ENCODE measurements around the gene YTHDF1. TPM values are rescaled to one million over a fixed set of nuclear protein-coding genes. Genes with fewer than 3 reads are reported as not detected.

YTHDF1 gene
- total RNA-seq, 2 donors from 2014 or later, result 38.2 to 47.6 TPM

- Mint-ChIP-seq H3K36me3 (no peaks in the 10 kb centered on the region), H3K9me3 (no peaks in the 10 kb centered on the region), H3K27me3 (no peaks in the 10 kb centered on the region), H3K4me3 (no peak overlapping the region), H3K27ac (no peak overlapping the region), H3K4me1 (ENCODE audit: low read depth in 2 of 2) (no peaks in the 10 kb centered on the region)
- DNase-seq (ENCODE audit: low spot score) (no peak), ATAC-seq (no peak)
Measured at GRCh38 chr20:63242736-63243135, 26.8 kb upstream of the YTHDF1 start.

- DNase-seq (ENCODE audit: low spot score), result no peak
- ATAC-seq, result no peak
- no peaks in the 10 kb centered on the region for H3K36me3 Mint-ChIP-seq
- H3K4me1 Mint-ChIP-seq (ENCODE audit: low read depth in 2 of 2), result no peaks in the 10 kb centered on the region
- H3K9me3 Mint-ChIP-seq, result no peaks in the 10 kb centered on the region
- H3K27ac Mint-ChIP-seq, result no peak overlapping the region
- no peak overlapping the region for H3K4me3 Mint-ChIP-seq
- no peaks in the 10 kb centered on the region for H3K27me3 Mint-ChIP-seq
Measured at GRCh38 chr20:63241272-63241671, 25.3 kb upstream of the YTHDF1 start.

- Mint-ChIP-seq H3K9me3 (no peaks in the 10 kb centered on the region), H3K27me3 (no peaks in the 10 kb centered on the region), H3K27ac (no peak overlapping the region), H3K36me3 (no peaks in the 10 kb centered on the region), H3K4me1 (ENCODE audit: low read depth in 2 of 2) (no peaks in the 10 kb centered on the region), H3K4me3 (no peak overlapping the region)
- DNase-seq (ENCODE audit: low spot score) (no peak), ATAC-seq (no peak)
Measured at GRCh38 chr20:63240004-63240403, 24.1 kb upstream of the YTHDF1 start.

GRCh38 chr20:63239431-63239830 lies 23.5 kb upstream of the YTHDF1 start:
- Mint-ChIP-seq H3K4me1 (ENCODE audit: low read depth in 2 of 2) (no peaks in the 10 kb centered on the region), H3K9me3 (no peaks in the 10 kb centered on the region), H3K4me3 (no peak overlapping the region), H3K36me3 (no peaks in the 10 kb centered on the region), H3K27ac (no peak overlapping the region), H3K27me3 (no peaks in the 10 kb centered on the region)
- DNase-seq (ENCODE audit: low spot score) (no peak), ATAC-seq (no peak)

- Mint-ChIP-seq H3K9me3 (no peaks in the 10 kb centered on the region), H3K27ac (no peak overlapping the region), H3K27me3 (peaks cover 0 to 2% of the 10 kb centered on the region in 2 donors), H3K4me1 (ENCODE audit: low read depth in 2 of 2) (no peaks in the 10 kb centered on the region), H3K36me3 (no peaks in the 10 kb centered on the region), H3K4me3 (no peak overlapping the region)
- ATAC-seq, result no peak
- DNase-seq (ENCODE audit: low spot score), result no peak
Measured at GRCh38 chr20:63238514-63239125, 22.7 kb upstream of the YTHDF1 start.

- DNase-seq (ENCODE audit: low spot score), result no peak
Measured at GRCh38 chr20:63238031-63238430, 22.1 kb upstream of the YTHDF1 start.

GRCh38 chr20:63236116-63236837 lies 20.3 kb upstream of the YTHDF1 start:
- Mint-ChIP-seq H3K4me3 (no peak overlapping the region), H3K4me1 (ENCODE audit: low read depth in 2 of 2) (no peaks in the 10 kb centered on the region), H3K36me3 (no peaks in the 10 kb centered on the region), H3K9me3 (no peaks in the 10 kb centered on the region), H3K27me3 (peaks cover 9 to 12% of the 10 kb centered on the region in 2 donors), H3K27ac (no peak overlapping the region)
- DNase-seq (ENCODE audit: low spot score) (no peak), ATAC-seq (no peak)

More at GRCh38 chr20:63238031-63238430, 22.1 kb upstream of the YTHDF1 start:
- no peak overlapping the region for H3K4me3 Mint-ChIP-seq
- H3K4me1 Mint-ChIP-seq (ENCODE audit: low read depth in 2 of 2), result no peaks in the 10 kb centered on the region
- no peak for ATAC-seq
- no peaks in the 10 kb centered on the region for H3K9me3 Mint-ChIP-seq
- H3K27ac Mint-ChIP-seq, result no peak overlapping the region
- H3K36me3 Mint-ChIP-seq, result no peaks in the 10 kb centered on the region
- peaks cover 0 to 2% of the 10 kb centered on the region in 2 donors for H3K27me3 Mint-ChIP-seq

- DNase-seq (ENCODE audit: low spot score) (no peak), ATAC-seq (no peak)
- Mint-ChIP-seq H3K4me1 (ENCODE audit: low read depth in 2 of 2) (no peaks in the 10 kb centered on the region), H3K4me3 (no peak within 1 kb of the TSS), H3K9me3 (no peaks in the 10 kb centered on the region), H3K36me3 (no peaks in the 10 kb centered on the region), H3K27ac (no peak within 1 kb of the TSS), H3K27me3 (peaks cover 14 to 19% of the 10 kb centered on the region in 2 donors)
Measured at GRCh38 chr20:63235399-63235983, 19.6 kb upstream of the YTHDF1 start, which contains the start of gene BIRC7. TSS of gene BIRC7 (plus strand) at chr20:63235905. CDS start at chr20:63236097, 192 bp downstream.

GRCh38 chr20:63234693-63235398 lies 18.9 kb upstream of the YTHDF1 start:
- Mint-ChIP-seq H3K9me3 (no peaks in the 10 kb centered on the region), H3K27ac (no peak overlapping the region)
- no peak for DNase-seq (ENCODE audit: low spot score)

GRCh38 chr20:63233924-63234323 lies 18.0 kb upstream of the YTHDF1 start:
- ATAC-seq (no peak), DNase-seq (ENCODE audit: low spot score) (no peak)
- Mint-ChIP-seq H3K27me3 (peaks cover 25 to 35% of the 10 kb centered on the region in 2 donors), H3K4me1 (ENCODE audit: low read depth in 2 of 2) (no peaks in the 10 kb centered on the region), H3K36me3 (no peaks in the 10 kb centered on the region), H3K4me3 (no peak overlapping the region), H3K27ac (no peak overlapping the region), H3K9me3 (no peaks in the 10 kb centered on the region)

More at GRCh38 chr20:63234693-63235398, 18.9 kb upstream of the YTHDF1 start:
- Mint-ChIP-seq H3K36me3 (no peaks in the 10 kb centered on the region), H3K4me1 (ENCODE audit: low read depth in 2 of 2) (no peaks in the 10 kb centered on the region), H3K27me3 (peaks cover 20 to 26% of the 10 kb centered on the region in 2 donors), H3K4me3 (no peak overlapping the region)
- no peak for ATAC-seq

- H3K4me3 Mint-ChIP-seq, result no peak overlapping the region
- ATAC-seq, result no peak
- no peaks in the 10 kb centered on the region for H3K9me3 Mint-ChIP-seq
- H3K27me3 Mint-ChIP-seq, result peaks cover 25 to 36% of the 10 kb centered on the region in 2 donors
- no peaks in the 10 kb centered on the region for H3K4me1 Mint-ChIP-seq (ENCODE audit: low read depth in 2 of 2)
- no peak for DNase-seq (ENCODE audit: low spot score)
- no peaks in the 10 kb centered on the region for H3K36me3 Mint-ChIP-seq
- H3K27ac Mint-ChIP-seq, result no peak overlapping the region
Measured at GRCh38 chr20:63233061-63233344, 17.1 kb upstream of the YTHDF1 start.

GRCh38 chr20:63232235-63233060 lies 16.5 kb upstream of the YTHDF1 start:
- Mint-ChIP-seq H3K4me3 (no peak overlapping the region), H3K36me3 (no peaks in the 10 kb centered on the region), H3K9me3 (no peaks in the 10 kb centered on the region), H3K27ac (no peak overlapping the region), H3K4me1 (ENCODE audit: low read depth in 2 of 2) (no peaks in the 10 kb centered on the region), H3K27me3 (peaks cover 25 to 36% of the 10 kb centered on the region in 2 donors)
- DNase-seq (ENCODE audit: low spot score) (no peak), ATAC-seq (peak in 1 of 2 donors; percentile 13)

GRCh38 chr20:63230800-63231268 lies 14.9 kb upstream of the YTHDF1 start:
- Mint-ChIP-seq H3K4me3 (no peak overlapping the region), H3K4me1 (ENCODE audit: low read depth in 2 of 2) (no peaks in the 10 kb centered on the region), H3K9me3 (no peaks in the 10 kb centered on the region), H3K27ac (no peak overlapping the region), H3K36me3 (no peaks in the 10 kb centered on the region), H3K27me3 (peaks cover 25 to 36% of the 10 kb centered on the region in 2 donors)
- DNase-seq (ENCODE audit: low spot score) (no peak), ATAC-seq (no peak)

Data from natural killer cell treated with Interleukin-12 subunit alpha and Interleukin-12 subunit beta and Interleukin-15 and Interleukin-18, amount 100 ng/mL, for 72 hours (primary cell).